Astrocyte of the cerebellum (primary cell): ENCODE results near the gene TSR3.
"Not testable (repeated sequence)": the region's sequence is repeated elsewhere in the genome, so short reads cannot be mapped to it uniquely, and the experiment has no call there.

Experiments
- DNase-seq: peaks from one replicate; pipeline ENCODE4 v3.0.0-alpha.2; 2011; ENCODE audit warnings: low read depth
- H3K4me3 ChIP-seq: 2 replicates; pipeline ENCODE4 v1.5.1; 2011; ENCODE audit warnings: mild to moderate bottlenecking, low read depth, low read length, moderate library complexity
- in situ Hi-C: cut with HindIII; loops from 2 replicates; pipeline ENCODE4 v1.10.0; 2017; ENCODE audit warnings: low sequenced_read_pairs
- TF ChIP-seq, protein P1 (sequence below): IDR thresholded peaks from 2 replicates; pipeline ENCODE4 v1.5.1; 2012; ENCODE audit warnings: low read length, low read depth, moderate library complexity, mild to moderate bottlenecking; ENCODE audit errors: missing control alignments

The TSR3 gene

DNA sequence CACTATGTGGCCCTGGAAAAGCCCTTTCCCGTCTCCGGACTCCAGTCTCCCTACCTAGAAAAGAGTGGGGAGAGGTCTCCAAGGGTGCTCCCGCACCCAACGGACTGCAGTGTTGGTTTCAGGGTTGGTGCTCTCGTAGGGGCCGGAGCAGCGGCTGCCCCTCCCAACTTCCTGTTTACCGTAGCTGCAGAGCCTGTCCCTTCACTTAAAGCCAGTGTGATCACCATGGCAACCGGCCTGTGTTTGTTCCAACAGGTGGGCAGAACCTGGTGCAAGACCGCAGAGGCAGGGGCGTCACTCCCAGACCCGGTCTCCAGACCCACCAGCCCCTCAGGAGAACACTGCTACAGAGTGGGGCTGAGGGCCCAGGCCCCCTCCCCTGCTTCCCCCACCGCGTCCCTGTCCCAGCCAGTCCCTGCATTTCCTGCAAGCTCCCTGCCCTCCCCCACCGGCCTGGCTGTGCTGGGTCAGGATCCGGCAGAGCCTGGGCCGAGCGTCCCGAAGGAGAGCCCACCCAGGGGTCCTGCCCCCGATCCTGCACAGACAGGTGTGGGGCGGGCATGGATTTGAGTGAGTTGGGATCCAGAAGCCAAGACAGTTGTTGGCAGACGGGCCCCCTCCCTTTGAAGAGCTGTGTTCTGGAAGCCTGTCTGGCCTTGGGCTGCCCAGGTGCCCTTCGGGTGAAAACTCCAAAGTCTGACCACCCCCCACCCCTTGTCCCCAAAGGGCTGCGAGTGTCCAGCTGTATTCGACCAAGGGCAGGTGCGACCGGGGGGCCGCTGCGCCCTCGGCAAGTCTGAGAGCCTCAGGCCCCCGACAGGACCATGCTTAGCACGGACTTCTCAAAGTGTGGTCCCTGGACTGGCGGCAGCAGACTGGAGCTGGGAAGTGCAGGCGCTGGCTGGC lies 19.7 kb downstream of the TSR3 start:
- TF ChIP-seq, protein P1, sequence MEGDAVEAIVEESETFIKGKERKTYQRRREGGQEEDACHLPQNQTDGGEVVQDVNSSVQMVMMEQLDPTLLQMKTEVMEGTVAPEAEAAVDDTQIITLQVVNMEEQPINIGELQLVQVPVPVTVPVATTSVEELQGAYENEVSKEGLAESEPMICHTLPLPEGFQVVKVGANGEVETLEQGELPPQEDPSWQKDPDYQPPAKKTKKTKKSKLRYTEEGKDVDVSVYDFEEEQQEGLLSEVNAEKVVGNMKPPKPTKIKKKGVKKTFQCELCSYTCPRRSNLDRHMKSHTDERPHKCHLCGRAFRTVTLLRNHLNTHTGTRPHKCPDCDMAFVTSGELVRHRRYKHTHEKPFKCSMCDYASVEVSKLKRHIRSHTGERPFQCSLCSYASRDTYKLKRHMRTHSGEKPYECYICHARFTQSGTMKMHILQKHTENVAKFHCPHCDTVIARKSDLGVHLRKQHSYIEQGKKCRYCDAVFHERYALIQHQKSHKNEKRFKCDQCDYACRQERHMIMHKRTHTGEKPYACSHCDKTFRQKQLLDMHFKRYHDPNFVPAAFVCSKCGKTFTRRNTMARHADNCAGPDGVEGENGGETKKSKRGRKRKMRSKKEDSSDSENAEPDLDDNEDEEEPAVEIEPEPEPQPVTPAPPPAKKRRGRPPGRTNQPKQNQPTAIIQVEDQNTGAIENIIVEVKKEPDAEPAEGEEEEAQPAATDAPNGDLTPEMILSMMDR: no peak
- in situ Hi-C loops: no loop called here
- no peak overlapping the region for H3K4me3 ChIP-seq
- peak; percentile 11 for DNase-seq

DNA sequence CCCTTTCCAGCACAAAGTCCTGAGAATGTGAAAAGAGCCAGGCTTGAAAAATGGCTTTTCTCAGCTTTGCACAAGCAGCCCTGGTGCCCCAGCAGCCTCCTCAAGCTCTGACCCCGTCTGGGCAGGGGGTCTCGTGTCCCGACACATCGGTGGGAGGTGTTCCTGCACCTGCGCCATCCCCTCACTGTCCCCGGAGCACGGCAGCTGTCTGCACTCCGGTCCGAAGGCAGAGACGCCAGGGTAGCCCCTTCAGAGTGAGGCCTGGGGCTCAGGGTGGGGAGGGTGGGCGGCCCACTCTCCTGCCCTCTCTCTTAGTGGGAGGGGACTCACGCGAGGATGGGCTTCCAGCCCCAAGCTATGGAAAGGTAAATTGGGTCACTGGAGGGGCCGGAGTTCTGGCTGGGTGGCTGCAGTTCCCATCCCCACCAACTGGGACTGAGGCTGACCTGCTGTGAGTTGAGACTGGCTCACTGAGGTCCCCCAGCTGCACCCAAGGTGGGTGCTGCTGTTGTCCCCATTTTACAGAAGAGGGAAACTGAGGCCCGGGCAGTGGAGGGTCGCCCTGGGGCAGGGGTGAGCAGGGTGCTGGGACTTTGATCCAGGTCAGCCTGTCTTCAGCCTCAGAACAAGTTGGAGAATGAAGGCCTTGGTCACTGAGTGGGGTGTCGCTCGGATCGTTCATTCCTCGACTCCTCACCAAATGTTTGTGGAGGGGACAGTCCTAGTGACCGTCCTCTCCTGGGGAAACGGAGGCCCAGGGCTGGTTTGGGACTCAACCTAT lies 20.6 kb downstream of the TSR3 start:
- TF ChIP-seq, protein P1: no peak
- no peak for DNase-seq
- no peak overlapping the region for H3K4me3 ChIP-seq
- in situ Hi-C loops: no loop called here

DNA sequence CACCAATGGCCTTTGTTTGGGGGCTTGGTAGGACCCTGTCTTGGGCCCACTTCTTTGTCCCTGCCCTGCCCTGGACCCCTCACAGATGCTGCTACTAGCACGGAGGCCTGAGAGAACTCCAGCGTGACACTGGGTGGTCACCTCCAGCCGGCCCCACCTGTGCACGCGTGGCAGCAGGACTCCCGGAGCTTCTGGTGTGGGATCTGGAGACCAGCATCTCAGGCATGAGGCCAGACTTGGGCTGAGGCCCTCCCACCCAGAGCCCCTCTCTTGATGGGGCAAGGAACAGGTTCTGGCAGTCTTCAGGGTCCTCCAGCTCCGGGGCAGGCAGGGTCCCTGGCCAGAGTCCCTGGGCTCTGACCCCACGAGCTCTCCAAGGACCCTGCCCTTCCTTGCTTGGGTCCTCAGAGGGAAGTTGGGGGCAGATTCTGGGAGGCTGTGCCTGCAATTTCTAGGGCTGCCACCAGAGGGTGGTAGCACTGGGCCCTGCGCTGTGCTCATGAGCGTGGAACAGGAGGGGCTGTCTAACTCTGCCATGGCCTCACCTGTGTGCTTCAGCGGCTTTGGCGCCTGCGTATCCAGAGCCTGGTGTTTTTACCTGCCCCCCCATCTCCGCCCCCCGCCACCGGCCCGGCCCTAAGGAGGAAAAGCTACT lies 21.3 kb downstream of the TSR3 start:
- TF ChIP-seq, protein P1: peak; percentile 36
- H3K4me3 ChIP-seq: no peak overlapping the region
- no peak for DNase-seq
- in situ Hi-C loops: no loop called here

DNA sequence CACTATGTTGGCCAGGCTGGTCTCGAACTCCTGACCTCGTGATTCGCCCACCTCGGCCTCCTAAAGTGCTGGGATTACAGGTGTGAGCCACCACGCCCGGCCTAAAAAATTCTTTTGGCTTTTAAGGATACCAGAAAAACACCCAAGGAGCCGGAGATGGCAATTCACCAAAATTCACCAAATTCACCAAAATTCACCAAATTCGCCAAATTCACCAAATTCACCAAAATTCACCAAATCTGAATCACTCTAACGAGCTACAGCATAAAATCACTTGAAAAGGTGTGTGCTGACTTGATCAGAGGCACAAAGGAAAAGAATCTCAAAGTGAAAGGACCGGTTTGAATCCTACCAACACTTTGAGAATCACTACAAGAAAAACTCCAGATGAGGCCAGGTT lies 22.7 kb downstream of the TSR3 start:
- in situ Hi-C loops, H3K4me3 ChIP-seq, DNase-seq: not testable (repeated sequence)

DNA sequence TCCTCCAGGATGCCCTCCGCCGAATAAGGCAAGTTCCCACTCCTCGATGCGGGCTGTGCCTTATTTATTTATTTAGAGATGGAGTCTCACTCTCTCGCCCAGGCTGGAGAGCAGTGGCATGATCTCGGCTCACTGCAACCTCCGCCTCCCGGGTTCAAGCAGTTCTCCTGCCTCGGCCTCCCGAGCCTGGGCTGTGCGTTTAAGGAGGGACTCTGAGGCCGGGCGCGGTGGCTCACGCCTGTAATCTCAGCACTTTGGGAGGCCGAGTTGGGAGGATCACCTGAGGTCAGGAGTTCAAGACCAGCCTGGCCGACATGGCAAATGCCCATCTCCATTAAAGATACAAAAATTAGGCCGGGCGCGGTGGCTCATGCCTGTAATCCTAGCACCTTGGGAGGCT lies 23.5 kb downstream of the TSR3 start:
- H3K4me3 ChIP-seq, in situ Hi-C loops, DNase-seq: not testable (repeated sequence)

DNA sequence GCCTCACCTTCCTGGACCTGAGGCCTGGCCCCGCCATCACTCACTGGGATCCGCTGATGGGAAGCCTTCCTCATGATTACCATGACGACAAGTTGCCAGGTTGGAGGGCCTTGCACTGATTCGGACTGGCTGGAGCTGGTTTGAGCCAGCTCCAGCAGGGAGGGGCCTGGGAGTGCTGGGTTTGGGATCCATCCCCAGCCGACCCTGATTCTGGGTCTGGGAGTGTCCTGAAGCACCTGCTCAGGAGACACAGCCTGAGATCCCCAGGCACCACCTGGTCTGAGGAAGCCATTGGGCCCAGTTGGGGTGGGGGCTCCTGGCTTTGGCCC lies 24.1 kb downstream of the TSR3 start:
- TF ChIP-seq, protein P1: no peak
- DNase-seq: no peak
- no peak overlapping the region for H3K4me3 ChIP-seq
- in situ Hi-C loops: no loop called here

DNA sequence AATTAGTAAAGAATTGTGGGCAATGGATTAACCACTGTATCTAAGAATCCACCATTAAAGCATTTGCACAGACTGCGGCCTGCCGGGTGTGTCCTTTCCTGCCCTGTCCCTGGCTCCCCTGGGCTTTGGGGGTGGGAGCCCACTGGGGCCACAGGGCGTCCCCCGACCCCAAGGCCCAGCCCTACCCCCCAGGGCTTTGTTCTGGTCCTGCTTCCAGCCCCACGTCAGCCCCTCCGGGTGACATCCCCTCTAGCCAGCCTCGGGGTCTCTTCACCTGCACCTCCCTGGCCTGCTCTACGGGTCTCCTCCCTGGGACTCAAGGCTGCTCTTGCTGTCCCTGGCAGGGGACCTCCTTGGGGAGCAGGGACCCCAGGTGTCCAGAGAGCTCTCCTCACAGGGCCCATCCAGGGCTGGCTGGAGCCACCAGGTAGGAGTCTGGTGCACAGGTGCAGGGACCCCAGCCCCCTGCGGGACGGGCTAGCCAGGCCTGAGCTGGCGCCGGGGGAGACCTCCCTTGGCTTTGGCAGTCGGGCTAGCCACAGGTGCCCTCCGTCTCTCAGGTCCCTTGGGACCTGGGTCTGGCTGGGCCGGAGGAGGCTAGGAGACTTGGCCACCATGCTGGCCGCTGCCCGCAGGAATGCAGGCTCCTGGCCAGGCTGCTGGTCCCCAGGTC lies 24.6 kb downstream of the TSR3 start:
- TF ChIP-seq, protein P1: no peak
- H3K4me3 ChIP-seq: no peak overlapping the region
- in situ Hi-C loops: no loop called here

More for the DNA sequence above, 24.6 kb downstream of the TSR3 start:
- DNase-seq: no peak
